Stimulated activated CD8-positive, alpha-beta memory T cell treated with anti-CD3 and anti-CD28 coated beads, Interleukin-4, amount 100 ng/mL, for 48 hours (primary cell): ENCODE results near the gene ADGRB3.

ENCODE experiments used
- DNase-seq: peaks from one replicate; pipeline ENCODE4 v3.0.0-alpha.2; 2020

ADGRB3 gene

DNA sequence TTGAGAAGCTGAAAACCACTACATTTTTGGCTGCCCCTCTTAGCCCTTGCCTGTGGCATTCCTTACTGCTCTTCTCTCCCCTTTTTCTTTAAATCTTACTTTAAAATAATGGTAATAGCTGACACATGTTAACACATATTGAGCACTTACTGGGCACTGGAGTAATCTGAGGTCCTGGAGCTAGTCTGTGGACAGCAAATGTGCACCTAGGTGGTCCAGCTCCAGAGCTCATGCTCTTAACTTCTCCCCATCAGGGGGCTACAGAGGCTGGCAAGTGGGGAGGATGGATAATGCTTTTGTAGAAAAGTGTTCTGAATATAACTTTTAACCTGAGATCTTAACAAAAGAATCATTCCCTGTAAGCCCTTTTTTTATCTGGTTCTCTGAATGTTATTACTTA, 74.8 kb downstream of the ADGRB3 start:
- no peak for DNase-seq

DNA sequence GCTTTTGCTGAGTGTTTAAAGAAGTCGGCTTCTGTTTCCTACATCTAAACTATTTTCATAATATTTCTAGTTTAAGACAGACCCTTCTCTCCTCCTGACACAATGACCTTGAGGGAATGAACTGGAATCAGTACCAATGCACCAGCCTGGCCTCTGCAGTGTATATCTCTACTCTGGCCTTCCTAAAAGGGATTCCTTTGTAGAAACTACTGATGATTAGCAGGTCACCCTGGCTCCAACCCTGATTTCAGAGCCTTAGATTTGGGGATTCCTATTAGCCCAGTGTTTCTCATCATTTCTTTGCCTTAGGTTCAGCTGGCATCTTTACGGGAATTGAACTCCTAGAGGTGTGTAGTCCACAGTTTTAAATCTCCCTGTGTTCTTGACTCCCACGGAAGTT, 75.4 kb downstream of the ADGRB3 start:
- no peak for DNase-seq

DNA sequence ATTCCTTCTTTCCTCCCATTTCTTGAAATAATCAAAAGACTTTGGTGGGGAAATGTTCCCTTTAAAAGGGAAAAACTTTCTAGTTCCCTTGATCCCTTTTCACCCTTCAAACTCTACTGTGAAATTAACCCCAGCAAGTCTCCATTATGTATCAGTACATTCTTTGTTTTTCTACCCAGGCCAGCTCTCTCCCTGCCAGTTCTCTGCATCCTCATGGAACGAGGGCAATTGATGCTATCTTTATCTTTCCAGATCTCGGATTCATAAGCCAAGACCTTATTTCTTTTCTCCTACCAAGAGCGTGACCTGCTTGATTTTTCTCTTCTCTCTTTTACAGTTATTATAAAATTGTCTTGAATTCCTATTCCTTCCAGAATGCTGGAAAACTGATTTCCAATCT, 75.8 kb downstream of the ADGRB3 start:
- no peak for DNase-seq

DNA sequence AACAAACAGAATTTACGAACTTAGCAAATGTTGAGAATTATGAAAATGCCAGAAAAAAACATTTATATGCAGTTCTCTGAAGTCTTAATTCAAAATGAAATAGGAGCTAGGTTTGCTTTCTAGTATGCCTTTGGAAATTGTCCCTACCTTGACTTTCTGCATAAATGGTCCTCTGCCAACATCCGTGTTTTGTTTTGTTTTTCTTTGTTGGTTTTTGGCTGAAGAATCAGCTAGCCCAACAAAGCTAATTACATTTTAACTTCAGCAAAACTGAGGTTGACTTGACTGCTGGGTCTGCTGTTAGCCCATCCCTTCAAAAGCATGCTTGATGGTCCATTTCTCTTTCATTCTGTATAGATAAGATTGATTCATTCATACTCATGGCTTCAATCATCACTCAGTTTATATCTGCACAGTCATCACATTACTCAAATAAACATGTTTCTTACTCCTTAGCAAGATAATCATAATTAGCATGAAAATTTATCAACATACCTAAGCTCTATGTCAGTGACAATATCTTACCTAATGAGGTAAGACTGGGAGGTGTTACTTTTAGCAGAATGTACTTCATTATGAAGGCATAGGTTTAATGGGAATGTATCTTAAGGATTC, 76.4 kb downstream of the ADGRB3 start:
- no peak for DNase-seq

DNA sequence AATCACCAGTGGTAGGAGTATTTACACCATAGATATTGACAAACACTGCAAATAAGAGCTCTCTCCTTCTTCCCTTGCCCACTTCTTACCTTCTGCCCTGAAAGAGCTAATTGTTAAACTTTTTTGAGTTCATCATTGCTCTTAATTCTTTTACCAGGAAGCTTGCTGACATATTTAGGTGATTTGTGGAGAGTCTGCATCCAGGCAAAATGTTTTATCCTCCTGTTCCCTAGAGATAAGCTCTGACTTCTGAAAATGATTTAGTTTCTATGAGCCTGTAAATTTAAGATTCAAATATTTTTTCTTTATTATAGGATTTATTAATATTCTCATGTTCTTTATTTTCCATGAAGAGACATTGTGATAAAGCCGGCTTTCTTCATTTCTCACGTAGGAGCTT, 81.5 kb downstream of the ADGRB3 start:
- no peak for DNase-seq

DNA sequence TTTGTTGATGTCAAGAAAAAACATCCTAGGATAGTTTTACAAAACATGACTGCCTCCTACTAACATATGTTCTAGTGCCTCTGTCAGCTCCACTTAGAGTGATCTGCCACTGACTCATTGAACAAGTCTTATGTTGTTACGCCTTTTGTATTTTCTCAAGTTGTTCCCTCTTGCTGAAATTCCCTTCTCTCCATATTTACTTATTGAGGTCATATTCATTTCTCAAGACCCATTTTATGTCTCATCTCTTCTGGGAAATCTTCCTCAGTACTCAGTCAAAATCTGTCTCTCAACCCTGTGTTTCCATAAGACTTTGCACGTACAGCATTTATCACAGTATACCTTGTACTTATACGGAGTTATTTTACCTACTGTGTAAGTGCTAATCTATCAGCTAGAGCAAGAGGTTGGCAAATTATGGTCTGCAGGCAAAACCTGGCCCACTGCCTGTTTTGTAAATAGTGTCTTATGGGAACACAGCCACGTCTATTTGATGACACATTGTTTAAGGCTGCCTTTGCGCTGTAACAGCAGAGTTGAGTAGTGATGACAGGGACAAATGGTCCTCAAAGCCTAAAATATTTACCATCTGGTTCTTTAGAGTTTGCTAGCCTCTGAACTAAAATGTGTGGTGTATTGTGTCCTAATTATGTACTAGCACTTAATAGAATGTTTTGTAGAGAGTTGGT, 83.4 kb downstream of the ADGRB3 start:
- DNase-seq = no peak

DNA sequence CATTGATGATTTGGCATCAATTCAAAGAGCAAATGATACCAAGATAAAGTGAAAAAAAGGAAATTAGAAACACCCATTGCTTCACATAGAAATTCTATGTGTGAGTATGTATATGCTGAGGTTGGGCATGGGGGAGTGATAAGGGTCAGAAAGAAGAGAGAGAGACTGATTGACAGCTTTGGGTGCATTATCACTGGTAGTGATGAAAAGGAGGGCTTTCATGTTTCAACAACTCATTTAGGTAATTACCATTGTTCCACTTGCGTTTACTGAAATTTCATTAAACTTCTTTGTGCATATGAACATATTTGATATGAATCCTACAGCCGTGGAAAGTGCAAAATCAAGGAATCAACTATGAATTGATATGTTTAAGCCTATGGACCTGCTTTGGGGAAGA, 84.7 kb downstream of the ADGRB3 start:
- DNase-seq = no peak

DNA sequence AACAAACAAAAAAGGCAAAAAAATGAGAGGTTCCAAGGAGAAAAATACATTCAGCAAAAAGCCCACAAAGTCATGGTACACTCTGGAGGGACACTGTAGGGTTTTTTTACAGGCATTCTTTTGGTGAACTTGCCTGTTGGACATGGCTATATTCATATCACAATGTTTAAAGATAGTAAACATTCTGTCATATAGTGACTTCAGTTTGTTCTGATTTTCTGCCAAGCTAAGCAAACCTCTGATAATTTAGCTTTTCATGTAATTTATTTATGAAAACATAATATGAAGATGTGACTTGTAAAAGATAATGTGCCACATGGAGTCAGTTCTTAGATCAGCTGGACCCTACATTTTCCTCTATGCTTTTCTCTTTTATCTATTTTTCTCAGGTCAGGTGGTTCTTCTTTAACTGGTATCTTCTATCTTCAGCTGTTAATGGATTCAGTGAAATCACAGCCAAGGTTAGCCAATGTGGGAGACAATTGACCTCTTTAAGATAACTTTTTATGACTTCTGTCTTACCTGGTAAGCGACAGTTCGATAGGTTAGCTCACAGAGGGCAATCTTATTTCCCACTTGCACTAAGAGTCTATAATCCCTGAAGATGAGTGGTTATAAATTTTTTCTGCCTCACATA, 87.9 kb downstream of the ADGRB3 start:
- DNase-seq = no peak

DNA sequence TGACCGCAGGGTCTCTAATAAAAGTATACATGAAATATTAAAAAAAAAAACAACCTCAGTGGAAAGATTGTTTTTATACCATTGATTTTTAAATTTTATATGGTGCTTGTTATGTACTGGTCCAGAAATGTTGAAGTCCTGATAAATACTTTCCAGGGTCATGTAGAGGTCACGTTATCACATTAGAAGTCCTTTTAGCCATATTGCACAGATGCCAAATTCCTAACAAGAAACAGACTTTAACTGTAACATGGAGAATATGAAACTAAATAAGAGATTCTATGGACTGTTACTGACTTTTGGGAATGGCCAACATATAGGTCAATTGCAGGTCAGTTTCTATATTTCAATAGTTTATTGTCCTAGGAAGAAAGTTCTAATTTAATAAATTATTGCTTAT, 89.0 kb downstream of the ADGRB3 start:
- DNase-seq = no peak

DNA sequence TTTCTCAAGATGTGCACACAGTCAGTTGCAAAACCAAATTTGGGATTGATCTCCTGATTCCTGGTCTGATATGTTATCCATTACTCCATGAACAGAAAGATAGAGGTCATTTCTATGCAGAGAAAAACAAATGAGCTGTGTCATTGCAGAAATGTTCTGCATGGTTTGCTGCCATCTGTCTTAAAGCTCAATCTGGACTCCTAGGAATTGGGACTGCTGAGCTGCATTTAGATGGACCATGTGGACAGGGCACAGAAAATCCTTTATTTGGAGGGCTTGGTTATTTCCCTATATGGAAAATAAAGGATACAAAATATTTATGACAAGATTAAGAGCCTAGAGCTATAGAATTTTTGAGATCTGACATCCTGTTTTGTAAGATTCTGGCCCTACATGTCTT, 91.3 kb downstream of the ADGRB3 start:
- no peak for DNase-seq

DNA sequence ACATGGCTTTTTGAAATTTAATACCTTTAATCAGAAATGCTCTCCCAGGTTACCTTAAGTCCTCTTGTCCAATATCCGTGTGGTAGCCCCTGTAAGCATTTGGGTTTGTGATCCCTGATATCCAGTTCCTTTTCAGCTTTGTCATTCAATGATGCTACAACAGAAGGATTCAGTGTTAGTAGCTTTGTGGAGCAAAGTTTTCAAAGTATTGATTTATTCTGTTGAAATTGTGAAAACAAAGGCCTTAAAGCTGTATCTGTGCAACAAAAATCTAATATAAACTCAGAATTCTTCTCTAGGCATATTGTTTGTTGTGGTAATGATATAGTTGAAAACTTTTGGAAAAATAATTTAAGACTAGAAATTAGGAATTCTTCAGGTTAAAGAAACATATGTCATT, 91.9 kb downstream of the ADGRB3 start:
- no peak for DNase-seq

DNA sequence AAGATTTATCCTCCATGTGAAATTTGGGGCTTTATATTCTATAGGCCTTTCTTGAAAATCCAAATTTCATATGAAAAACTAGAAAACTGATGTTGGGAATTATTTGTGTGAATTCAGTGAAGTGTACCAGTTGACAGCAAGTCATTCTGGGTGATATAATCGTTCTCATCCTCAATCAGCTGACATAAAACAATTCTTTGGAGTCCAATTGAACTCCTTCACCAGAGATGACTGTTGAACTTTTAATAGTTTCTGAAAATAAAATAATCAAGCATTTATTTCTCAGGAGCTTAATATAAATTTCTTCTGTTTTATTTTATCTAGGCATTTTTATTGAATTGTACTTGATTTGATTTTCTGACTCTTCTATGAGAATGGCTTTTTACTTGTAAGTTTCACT, 92.6 kb downstream of the ADGRB3 start:
- DNase-seq = no peak

DNA sequence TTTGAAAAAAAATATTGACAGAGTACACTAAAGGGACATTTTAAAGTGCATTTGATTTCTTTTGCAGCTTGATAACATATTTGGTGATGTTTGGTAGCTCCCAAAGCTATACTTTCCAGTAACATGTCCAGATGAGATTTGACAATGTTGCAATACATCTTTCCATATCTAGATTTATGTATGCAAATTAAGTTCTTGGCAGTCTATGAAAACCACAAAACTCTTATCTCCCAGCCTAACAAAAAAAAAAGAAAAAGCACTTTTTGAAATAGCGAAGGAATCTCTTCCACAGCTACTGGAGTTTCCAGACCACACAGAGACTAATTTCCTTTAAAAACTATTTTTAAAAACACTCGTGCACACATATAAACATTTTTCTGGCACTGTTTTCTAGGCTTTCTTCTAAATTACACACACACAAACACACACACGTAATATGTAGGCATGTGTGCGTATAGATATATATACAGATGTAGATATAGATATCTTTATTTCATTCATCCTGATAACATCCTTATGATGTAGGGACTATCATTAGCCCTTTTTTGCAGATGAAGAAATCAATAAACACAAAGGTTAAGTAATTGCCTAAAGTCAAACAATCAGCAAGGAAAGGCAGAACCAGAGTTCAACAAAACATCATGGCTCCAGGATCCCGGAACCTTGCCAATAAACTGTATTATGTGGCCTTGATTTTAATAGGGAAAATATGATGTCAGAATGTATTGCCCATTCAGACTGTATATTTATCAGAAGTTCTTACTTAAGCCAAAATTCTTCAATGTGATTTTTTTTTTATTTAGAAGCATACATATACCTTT, 93.3 kb downstream of the ADGRB3 start:
- DNase-seq = no peak

DNA sequence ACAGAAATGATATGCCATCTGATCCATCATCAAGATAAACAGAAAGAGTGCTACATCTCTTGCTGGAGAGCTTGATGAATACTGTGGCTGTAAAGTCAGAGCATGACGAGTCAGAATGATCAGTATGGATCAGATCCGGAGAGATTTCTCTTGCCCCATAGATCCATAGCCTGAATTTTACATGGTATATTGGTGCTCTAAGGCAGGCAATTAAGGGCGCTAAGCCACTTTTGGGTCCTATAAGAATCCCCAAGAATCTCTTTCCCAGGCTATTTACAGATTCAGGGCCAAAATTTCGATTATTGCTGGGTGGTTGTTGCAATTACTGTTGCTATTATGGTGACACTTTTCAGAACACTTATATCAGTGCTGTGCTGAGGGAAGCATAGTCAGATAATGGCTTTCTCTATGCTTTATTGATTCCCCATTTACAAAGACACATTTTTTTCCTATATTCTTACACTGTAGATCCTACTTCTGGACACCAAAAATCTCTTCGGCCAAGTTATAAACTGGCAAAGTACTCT, 94.4 kb downstream of the ADGRB3 start:
- no peak for DNase-seq

DNA sequence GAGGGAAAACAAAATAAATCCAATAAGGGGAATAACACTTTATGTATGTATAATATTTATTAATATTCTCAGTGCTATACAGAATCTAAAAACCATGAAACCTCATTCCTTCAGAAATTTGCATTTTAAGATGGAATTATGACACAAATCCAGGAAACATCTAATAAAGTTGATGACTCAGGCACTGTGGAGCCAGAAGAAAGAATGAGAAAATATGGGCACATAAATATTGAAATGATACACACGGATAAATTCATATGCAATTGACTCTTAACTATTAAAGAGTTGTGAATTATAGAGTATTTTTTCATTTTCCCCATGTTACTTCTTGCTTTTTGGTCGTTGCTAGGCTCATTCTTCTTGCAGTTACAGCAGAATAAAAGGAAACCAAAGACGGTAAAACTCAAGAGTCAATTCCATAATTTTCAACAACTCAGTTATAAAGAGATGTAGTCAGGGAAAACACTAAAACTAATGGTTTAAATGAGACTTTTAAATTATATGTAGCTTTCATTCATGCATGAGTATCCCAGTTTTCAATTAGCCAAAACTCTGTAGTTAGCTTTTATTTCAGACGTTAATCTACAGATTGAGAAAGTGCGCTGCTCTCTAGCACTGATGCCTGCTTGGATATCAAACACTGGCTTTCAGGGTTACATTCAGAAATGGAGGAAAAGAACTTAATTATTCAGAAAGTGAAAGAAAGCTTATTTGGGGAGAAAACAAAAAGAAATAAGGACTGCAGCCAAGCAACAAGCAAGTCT, 95.4 kb downstream of the ADGRB3 start:
- DNase-seq = no peak

DNA sequence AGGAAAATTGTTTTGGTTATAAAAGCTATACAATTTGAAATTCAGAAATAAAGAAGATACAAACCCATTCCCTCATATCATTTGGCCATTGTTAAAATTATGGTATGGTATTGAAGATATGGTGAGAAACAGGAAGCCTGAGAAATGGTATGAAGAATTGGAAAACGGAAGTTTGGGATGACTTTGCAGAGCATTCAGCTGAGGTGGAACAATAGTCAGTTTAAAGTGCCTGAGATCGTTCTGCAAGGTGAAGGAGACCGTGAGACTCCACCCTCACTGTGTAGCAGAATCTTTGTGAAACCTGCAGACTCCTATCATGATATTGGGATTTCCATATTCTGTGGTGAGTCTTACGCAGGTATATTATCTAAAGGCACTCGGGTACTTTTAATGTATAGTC, 97.3 kb downstream of the ADGRB3 start:
- no peak for DNase-seq

DNA sequence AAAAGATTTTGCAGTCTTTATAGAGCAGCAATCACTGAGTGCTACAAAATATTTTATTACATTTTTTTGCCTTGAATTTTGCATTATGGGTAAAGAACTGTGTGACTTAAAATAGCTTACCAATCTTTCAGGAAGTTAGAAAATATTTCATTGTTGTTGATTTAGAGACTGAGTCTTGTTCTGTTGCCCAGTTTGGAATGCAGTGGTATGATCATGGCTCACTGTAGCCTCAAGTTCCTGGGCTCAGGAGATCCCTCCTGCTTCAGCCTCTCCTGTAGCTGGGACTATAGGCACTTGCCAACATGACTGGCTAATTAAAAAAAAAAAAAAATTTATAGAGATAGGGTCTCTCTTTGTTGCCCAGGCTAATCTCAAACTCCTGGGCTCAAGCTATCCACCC, 100.8 kb downstream of the ADGRB3 start:
- no peak for DNase-seq

DNA sequence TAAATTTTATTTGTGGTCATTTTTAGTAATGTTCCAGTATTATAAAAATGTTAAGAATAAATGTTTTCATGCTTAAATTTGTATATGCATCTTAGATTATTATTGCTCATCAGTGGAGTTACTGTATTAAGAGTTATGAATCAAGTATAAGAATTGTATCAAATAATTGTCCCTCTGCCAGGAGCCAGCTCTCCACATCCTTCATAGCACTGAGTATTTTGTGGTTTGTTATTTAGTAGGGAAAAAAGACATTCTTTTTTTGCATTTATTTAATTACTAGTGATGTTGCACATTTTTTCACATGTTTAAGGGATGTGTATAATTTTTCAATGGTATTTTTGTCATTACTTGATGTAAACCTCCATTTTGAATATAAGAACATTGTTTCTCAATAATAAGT, 102.0 kb downstream of the ADGRB3 start:
- DNase-seq = no peak

DNA sequence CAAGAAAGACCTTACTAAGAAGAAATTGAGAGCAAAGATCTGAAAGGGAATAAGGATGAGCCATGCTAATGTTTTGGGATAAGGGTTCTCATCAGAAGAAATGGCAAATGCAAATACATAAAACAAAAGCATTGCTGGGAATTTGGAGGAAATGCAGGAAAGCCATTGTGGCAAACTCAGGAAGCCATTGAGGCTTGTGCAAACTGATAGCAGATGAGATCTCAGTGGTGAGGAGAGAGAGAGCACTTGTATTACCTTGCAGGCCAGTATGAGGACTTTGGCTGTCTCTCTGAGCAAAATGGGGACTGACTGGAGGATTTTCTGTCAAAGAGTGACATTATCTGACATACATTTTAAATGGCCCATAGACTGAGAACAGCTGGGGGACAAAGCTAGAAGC, 103.0 kb downstream of the ADGRB3 start:
- DNase-seq = no peak

DNA sequence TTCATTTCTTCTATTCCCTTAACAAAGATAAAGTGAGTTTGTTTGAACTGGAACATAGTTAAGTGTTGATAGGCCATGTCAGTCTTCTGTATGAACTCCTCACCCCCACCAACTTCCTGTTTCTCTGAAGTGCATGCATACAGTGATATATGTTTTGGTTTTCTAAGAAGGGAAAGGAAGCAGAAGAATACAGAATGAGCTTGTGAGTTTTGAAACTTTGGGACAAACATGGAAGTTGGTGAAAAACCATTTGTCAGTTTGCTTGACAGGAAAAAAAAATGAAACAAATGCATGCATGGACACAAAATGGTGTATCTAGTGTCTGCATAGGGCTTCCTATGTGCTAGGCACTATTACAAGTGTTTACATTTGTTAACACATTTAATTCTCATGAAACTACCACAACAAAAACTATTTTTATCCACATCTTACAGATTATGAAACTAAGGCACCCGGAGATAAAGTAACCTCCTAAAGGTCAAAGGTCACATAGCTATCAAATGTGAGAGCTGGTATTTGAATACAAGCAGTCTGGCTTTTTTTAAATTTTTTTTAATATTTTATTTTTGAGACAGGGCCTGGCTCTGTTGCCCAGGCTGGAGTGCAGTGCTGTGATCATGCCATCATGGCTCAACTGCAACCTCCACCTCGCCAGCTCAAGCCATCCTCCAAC, 105.9 kb downstream of the ADGRB3 start:
- no peak for DNase-seq

DNA sequence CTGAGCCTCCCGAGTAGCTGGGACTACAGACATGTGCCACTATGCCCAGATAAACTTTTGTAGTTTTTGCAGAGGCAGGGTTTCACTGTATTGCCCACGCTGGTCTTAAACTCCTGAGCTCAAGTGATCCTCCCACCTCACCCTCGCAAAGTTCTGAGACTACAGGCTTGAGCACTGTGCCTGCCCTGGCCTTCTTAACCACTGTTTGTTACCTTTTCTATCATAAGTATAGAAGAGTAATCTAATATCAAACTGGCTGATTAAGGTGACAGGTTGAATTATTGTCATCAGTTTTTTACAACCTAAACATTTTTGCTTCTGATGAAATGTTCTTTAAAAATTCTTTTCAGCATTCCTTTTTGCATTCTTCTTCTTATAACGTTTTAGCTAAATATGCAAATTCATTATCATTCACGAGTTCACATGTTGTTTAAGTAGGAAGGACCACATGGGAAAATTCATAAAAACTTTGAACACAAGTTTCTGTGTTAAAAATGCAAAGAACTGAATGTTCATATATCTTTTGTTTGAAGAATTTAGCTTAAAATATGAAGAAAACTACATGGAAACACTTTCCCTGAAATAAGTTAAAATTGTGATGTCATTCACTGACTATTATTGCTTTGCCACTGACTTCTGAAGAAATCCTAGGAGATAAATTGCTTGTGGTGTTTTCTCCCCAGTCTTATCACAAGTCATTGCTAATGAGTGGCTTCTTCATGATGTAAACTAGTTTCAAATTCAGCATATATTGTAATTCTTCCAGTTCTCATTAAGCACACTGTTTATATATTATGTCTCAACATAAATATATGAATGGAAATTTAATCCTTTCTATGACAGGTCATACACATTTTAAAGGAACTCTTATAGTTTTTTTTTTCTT, 106.7 kb downstream of the ADGRB3 start:
- DNase-seq = no peak
